ENCODE results near the gene ASRGL1. TPM values are rescaled to one million over a fixed set of nuclear protein-coding genes. Genes with fewer than 3 reads are reported as not detected.

The ASRGL1 gene
- total and polyA plus RNA-seq, 8 donors = 1.9 to 26.6 (median 3.3) TPM

DNA sequence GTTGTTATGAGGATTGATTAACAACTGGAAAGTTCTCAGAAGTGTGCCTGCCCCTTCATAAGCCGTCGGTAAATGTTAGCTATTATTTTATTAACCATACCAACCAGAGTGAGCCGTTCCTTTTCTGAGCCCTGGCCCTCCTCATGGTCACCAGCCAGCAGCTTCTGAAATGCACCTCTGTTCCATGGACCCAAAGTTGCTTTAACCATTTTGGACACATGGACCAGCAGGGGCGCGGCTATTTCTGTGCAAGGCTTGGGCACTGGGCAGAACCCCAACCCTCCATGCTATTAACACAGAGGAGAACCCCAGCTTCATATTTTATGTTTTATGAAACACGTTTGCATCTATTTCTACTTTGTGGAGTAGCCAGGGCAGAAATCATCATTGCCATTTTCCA, 63.0 kb downstream of the ASRGL1 start:
- H3K9me3 ChIP-seq = no peaks in the 10 kb centered on the region
- no peaks in the 10 kb centered on the region for H3K27me3 ChIP-seq
- peak overlapping the region in 1 of 2 donors; percentile 56 for H3K27ac ChIP-seq
- H3K4me3 ChIP-seq = no peak overlapping the region
- ATAC-seq = no peak
- H3K36me3 ChIP-seq = no peaks in the 10 kb centered on the region
- intact Hi-C loops (cut with DNase I) = no loop called here
- H3K4me1 ChIP-seq = peaks cover 26 to 28% of the 10 kb centered on the region in 2 donors
- TF ChIP-seq, protein P1, sequence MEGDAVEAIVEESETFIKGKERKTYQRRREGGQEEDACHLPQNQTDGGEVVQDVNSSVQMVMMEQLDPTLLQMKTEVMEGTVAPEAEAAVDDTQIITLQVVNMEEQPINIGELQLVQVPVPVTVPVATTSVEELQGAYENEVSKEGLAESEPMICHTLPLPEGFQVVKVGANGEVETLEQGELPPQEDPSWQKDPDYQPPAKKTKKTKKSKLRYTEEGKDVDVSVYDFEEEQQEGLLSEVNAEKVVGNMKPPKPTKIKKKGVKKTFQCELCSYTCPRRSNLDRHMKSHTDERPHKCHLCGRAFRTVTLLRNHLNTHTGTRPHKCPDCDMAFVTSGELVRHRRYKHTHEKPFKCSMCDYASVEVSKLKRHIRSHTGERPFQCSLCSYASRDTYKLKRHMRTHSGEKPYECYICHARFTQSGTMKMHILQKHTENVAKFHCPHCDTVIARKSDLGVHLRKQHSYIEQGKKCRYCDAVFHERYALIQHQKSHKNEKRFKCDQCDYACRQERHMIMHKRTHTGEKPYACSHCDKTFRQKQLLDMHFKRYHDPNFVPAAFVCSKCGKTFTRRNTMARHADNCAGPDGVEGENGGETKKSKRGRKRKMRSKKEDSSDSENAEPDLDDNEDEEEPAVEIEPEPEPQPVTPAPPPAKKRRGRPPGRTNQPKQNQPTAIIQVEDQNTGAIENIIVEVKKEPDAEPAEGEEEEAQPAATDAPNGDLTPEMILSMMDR (IDR thresholded peaks at IDR 0.05) = no peak
- DNase-seq = no peak

DNA sequence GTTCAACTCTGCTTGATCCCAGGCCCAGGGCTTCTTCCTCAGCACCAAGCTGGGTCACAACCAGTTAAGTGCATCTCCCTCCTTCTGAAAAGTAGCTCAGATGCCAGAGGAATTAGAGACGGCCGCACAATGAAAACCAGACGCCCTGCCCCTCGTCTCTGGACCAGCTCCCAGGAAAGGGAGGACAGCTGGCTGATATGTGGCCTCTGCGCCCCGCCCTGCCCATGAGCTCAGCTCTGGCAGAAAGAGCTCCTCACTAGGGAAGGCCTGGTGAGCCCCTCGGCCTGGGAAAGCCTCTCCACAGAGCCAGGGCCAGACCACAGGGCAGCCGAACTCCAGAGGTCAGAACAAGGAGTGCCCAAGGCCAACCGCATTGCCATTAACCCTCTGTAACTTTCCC, 63.5 kb downstream of the ASRGL1 start:
- Histone ChIP-seq H3K4me1 (peaks cover 25% of the 10 kb centered on the region in 2 donors), H3K27ac (peak overlapping the region in 1 of 2 donors; percentile 56), H3K9me3 (no peaks in the 10 kb centered on the region), H3K36me3 (no peaks in the 10 kb centered on the region), H3K27me3 (no peaks in the 10 kb centered on the region), H3K4me3 (no peak overlapping the region)
- intact Hi-C loops (cut with DNase I) = no loop called here
- ATAC-seq (peak; percentile 55), DNase-seq (peak in 3 of 4 donors; percentile 63 to 90 (median 78))
- TF ChIP-seq, protein P1 (IDR thresholded peaks at IDR 0.05) = no peak

DNA sequence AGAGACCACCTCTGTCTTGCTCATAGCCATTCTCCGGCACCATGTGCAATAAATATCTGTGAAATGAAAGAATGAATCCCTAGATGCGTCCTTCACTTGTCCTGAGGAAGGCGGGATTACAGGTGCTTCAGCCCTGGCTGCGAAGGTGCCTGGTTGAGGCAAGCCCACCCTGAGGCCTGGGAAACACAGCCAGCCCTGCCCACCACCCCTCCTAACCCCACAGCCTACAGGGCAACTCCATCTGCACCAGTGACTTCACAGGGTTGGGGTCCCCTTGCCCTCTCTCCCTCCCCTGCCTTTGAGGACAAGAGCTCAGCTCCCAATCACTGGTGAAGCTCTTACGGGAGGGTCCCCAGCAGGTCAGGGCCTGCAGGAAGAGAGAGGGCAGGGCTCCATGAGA, 64.1 kb downstream of the ASRGL1 start:
- Histone ChIP-seq H3K27ac (peak overlapping the region in 1 of 2 donors; percentile 56), H3K9me3 (no peaks in the 10 kb centered on the region), H3K4me3 (no peak overlapping the region), H3K4me1 (peaks cover 25% of the 10 kb centered on the region in 2 donors), H3K27me3 (no peaks in the 10 kb centered on the region), H3K36me3 (no peaks in the 10 kb centered on the region)
- no peak for DNase-seq
- intact Hi-C loops (cut with DNase I) = no loop called here
- ATAC-seq = no peak
- TF ChIP-seq, protein P1 (IDR thresholded peaks at IDR 0.05) = no peak

DNA sequence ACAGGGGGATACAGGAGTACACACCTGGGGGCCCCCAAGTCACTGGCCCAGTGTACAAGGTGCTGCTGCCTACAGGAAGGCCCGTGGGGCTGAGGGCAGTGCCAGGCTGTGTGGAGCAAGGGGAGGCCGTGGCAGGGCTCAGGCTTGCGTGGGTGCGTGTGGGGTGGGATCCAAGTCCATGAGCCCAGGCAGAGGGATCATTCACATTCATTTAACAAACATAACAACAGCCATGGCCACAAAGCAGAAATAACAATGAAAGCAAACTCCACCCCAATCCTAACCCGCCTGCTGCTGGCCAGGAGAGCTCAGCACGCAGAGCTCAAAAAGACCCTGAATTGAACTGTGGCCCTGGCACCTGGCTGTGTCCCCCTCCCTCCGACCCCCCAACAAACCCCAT, 64.6 kb downstream of the ASRGL1 start:
- intact Hi-C loops (cut with DNase I) = no loop called here

DNA sequence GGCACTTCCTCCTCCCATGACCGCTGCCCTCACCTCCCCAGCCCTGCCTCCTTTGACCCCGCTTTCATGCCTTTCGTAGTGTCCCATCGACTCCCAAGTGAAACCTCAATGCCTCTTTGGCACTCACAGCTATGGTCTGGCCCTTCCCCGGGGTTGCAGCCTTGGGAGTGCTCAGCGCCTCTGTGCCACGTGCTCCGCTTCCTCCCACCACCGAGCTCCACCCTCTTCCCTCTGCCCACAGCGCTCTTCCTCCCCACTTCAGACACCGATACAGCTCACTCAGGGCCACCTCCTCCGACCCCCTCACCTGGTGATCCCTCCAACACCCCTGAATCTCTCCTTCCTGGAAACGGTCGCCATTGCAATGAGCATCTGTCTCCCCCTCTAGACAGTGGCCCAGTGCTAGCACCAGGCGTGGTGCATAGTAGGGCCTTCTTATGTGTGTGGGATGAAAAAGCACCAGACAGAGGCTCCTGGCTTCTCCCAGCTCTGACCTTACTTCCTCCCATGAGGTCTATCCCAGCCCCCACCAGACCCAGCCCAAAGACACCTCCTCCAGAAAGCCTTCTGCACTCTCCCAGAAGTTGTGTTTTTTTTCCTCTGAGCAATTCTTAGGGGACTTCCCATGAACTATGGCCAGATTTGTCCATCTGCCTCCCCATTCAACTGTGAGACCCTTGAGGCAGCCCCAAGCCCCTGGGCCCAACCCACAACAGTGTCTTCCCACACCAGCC, 65.1 kb downstream of the ASRGL1 start:
- Histone ChIP-seq H3K27me3 (no peaks in the 10 kb centered on the region), H3K36me3 (no peaks in the 10 kb centered on the region), H3K4me3 (no peak overlapping the region), H3K9me3 (no peaks in the 10 kb centered on the region), H3K27ac (peak overlapping the region; percentile 26 to 33), H3K4me1 (peaks cover 25% of the 10 kb centered on the region in 2 donors)
- intact Hi-C loops (cut with DNase I) = no loop called here
- TF ChIP-seq, protein P1 (IDR thresholded peaks at IDR 0.05) = no peak
- peak; percentile 72 for ATAC-seq
- DNase-seq = peak in 2 of 4 donors; percentile 74 to 84

More for the DNA sequence above, 64.6 kb downstream of the ASRGL1 start:
- Histone ChIP-seq H3K9me3 (no peaks in the 10 kb centered on the region), H3K36me3 (no peaks in the 10 kb centered on the region), H3K27ac (peak overlapping the region; percentile 26 to 33), H3K4me1 (peaks cover 25% of the 10 kb centered on the region in 2 donors), H3K27me3 (no peaks in the 10 kb centered on the region), H3K4me3 (no peak overlapping the region)
- no peak for DNase-seq
- TF ChIP-seq, protein P1 (IDR thresholded peaks at IDR 0.05) = no peak
- ATAC-seq = peak; percentile 3

All from left lung (tissue), 10 donors.